ENCODE data around the gene MYADML2.

The MYADML2 gene

DNA sequence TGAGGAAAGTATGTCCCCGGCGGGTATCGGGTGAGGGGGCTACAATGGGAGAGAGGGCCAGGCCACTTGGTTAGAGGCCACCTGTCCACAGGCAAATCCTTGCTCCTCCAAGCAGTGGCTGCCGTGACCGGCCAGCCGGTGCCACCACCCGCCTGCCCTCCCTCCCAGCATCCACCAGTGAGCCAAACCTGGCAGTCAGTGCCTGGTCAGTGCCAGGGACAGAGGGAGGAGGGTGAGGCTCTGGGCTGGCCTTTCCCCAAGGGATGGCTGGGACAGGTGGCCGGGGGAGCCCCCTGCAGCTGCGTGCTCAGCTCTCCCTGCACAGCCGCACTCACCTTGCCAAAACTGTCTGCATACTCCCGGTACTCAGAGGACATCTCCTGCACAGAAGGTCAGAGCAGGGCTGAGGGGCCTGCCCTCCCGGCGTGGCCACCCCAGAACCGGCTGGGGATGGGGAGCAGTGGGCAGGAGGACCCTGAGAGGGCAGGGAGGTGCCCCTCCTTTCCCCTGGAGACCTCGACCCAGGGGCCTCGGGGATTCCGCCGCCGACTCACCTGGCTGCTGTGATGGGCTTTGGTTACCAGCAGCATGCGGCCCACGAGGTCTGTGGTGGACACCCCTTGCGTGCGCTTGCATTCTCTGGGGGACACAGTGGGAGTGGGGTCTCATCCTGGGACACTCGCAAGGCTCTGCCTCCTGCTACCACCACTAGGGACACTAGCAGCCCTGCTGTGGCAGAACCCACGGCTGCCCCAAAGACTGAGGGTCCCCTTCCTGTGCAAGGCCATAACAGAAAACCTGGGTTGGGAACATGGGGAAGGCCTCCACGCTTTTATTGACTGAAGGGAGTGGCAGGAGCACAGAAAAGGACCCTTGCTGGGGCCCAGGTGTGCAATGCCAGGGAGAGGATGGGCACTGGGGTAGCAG lies 39.6 kb downstream of the MYADML2 start:
- no peak for FAIRE-seq
- no peak for DNase-seq (ENCODE audit: insufficient read length, low spot score)
- TF ChIP-seq CTCF (IDR thresholded peaks at IDR 0.05; ENCODE audit: insufficient read depth, missing control alignments), result peak; percentile 13

GRCh38 chr17:81906476-81907218 lies 40.4 kb downstream of the MYADML2 start:
- no peak for DNase-seq (ENCODE audit: insufficient read length, low spot score)
- peak; percentile 37 for TF ChIP-seq CTCF (IDR thresholded peaks at IDR 0.05; ENCODE audit: insufficient read depth, missing control alignments)
- no peak for FAIRE-seq

DNA sequence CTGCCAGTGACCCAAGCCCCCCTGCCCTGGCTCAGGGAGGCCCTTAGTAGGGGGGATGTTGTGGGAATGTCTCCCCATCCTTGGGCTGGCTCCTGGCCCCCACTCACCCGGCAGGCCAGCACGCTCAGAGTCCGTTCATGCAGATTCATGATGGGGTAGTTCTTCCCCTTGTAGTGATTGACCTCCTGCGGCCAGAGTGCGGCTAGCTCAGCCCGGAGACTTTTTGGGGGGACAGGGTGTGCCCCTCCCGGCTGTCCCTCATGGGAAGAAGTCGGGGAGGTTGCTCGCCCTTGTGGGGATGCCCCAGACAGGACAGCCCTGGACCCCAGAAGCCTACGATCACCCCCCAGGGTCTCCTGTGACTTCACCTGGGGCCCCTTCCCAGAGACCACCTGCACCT lies 41.0 kb downstream of the MYADML2 start:
- no peak for TF ChIP-seq CTCF (IDR thresholded peaks at IDR 0.05; ENCODE audit: insufficient read depth, missing control alignments)
- no peak for FAIRE-seq
- DNase-seq (ENCODE audit: insufficient read length, low spot score), result no peak

GRCh38 chr17:81905424-81905875 lies 41.6 kb downstream of the MYADML2 start:
- FAIRE-seq (no peak), DNase-seq (ENCODE audit: insufficient read length, low spot score) (no peak)
- TF ChIP-seq CTCF (IDR thresholded peaks at IDR 0.05; ENCODE audit: insufficient read depth, missing control alignments), result no peak

GRCh38 chr17:81904600-81905423 lies 42.2 kb downstream of the MYADML2 start:
- TF ChIP-seq CTCF (IDR thresholded peaks at IDR 0.05; ENCODE audit: insufficient read depth, missing control alignments), result no peak
- DNase-seq (ENCODE audit: insufficient read length, low spot score), result no peak
- FAIRE-seq, result no peak

- no peak for TF ChIP-seq CTCF (IDR thresholded peaks at IDR 0.05; ENCODE audit: insufficient read depth, missing control alignments)
- FAIRE-seq (no peak), DNase-seq (ENCODE audit: insufficient read length, low spot score) (no peak)
Measured at GRCh38 chr17:81903896-81904599, 43.0 kb downstream of the MYADML2 start.

All from D721Med (cell line).